ENCODE data around the gene TADA1. TPM values are rescaled to one million over a fixed set of nuclear protein-coding genes. Genes with fewer than 3 reads are reported as not detected.
A peak's percentile ranks its signal among the peaks of the same experiment; 100 is the strongest.
"Not testable (repeated sequence)": the region's sequence is repeated elsewhere in the genome, so short reads cannot be mapped to it uniquely, and the experiment has no call there.

Gene TADA1
- polyA plus RNA-seq, 4 donors: 24.3 to 29.3 (median 29.2) TPM

DNA sequence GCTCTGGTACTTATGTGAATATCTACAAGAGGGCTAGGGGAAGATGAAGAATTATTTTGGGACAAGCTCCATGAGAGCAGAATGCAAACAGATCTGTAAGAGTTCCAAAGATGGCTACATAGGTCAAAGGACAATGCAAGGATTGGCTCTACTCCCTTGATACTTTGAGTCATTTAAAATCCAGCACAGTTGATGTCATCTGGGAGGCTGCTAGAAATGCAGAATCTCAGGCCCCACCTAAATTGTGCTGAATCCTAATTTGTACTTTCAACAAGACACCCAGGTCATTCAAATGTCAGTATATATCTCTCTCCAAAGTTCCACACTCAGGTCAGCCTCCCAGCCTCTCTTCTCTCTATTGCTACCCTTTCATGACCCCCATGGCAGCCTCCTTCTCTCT lies 23.7 kb upstream of the TADA1 start:
- no peak for DNase-seq (ENCODE audit: low read depth in 4 of 4, low spot score in 3 of 4)

DNA sequence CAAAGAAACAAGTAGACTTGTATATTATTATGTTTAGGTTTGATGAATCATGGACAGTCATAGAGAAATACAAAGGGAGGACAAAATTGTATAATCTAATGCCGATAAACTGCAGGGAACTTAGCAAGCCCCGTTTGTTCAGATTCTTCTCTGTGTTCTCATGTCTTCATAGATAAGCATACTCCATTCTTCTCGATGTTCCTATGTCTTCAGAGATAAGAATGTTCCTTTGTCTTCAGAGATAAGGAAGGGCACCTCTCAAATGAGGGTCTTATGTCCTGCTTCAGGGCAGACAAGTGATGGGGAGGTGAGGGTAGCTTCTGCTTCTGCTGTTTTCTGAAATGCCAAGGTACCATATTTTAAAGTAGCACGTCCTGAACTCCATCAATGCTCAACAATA lies 19.7 kb upstream of the TADA1 start:
- no peak for DNase-seq (ENCODE audit: low read depth in 4 of 4, low spot score in 3 of 4)

DNA sequence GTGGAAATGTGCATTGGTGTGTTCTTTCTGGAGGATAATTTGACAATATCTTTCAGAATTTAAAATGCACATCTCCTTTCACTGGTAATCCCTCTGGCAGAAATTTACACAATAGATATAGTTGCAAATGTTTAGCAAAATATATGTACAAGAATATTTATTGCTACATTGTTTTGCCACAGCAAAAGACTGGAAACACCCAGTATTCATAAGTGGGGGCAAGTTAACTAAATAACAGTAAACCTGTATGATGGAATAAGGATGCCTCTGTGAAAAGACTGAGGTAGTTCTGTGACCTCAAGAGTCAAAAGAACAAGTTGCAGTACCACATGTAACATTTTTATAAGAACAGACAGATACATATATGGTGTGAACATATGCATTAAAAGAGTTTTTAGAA lies 13.7 kb upstream of the TADA1 start:
- DNase-seq (ENCODE audit: low read depth in 4 of 4, low spot score in 3 of 4): no peak

DNA sequence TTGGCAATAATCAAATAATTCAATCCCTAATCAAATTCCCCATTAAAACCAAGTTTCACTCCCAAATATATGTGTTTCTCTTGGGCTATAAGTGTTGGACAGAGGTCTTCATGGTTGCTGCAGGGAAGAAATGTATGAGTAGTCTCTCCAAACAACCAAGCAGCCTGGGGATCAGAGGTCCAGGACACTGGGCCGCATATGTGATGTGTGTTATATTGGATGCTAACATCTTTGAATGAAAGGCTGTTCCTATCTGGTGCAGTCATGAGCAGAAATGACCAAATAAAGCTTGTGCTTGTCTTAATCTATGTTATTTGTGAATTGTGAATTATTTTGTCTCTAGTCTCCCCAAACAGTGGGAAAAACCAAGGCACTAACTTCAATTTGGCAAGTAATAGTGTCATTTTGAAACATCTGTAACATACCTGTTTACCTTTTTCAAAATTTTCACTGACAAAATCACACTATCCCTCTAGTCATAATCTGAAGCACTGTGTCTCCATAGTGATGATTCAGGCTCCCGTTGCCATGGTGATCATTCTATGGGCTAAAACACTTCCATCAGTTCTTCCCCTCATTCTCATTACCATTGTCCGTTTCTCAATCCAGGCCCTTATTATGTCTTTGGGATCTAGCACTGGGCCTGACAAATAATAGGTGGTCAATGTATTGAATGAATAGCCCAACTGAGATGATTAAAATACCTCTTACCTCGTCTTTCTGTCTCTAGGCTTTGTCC lies 12.5 kb upstream of the TADA1 start:
- no peak for DNase-seq (ENCODE audit: low read depth in 4 of 4, low spot score in 3 of 4)

DNA sequence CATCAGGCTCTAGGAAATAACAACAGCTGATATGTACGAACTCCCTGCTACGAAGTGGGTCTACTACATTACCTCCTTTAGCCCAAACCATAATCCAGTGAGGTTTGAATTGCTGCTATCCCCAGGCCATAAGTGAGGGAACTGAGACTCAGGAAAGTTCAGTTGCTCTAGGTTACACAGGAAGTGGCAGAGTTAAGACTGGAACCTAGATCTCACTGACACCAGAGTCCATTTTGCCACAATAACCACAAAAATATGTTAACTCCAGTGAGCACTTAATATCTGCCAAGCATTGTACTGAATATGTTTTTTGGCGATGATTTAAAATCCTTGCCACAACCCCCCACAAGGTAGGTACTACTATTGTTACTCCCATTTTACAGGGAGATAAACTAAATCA lies 8.9 kb upstream of the TADA1 start:
- DNase-seq (ENCODE audit: low read depth in 4 of 4, low spot score in 3 of 4): no peak

DNA sequence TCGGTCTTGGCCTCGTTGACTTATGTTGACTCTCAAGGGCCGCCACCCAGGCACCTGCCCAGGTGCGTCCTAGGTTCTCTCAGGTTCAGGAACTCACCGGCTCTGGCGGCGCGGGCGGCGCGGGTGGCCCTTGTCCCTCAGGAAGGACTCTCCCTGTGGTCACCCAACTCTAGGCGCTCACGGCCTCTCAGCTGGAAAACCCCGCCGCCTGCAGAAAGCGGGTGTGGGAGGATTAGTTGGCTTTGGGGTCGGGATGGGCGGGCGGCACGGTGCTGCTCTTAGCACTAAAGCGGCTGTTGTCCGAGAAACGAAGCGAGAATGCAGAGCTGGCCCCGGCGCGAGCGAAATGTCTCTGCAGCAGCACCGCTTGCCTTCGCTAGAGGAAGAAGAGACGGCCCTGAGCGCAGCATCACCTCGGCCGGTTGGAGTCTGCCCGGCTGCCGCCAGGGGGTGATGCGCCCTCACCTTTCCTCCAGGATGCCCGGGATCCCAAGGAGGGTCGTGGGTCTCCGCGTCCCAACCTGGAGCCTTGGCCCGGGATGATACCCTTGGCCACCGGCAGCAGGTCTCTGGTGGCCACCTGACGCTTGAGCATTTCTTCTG lies 8.1 kb upstream of the TADA1 start:
- peak in 3 of 4 donors; percentile 23 to 35 (median 26) for DNase-seq (ENCODE audit: low read depth in 4 of 4, low spot score in 3 of 4)

DNA sequence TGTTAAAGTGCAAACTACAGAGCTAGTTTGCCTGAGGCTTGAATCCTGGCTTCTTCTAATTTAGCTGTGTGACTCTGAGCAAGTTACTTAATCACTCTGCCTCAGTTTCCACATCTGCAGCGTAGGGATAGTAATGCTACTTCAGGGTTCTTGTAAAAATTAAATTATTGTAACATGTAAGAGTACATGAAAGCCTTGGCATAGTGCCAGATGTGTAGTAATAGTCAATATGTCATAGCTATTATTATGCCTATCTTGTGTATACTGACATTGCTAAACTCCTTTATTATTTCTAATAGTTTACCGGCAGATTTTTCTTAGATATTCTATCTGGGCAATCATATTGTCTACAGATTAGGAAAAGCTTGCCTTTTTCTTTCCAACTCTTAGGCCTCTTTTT lies 6.8 kb upstream of the TADA1 start:
- DNase-seq (ENCODE audit: low read depth in 4 of 4, low spot score in 3 of 4): no peak

DNA sequence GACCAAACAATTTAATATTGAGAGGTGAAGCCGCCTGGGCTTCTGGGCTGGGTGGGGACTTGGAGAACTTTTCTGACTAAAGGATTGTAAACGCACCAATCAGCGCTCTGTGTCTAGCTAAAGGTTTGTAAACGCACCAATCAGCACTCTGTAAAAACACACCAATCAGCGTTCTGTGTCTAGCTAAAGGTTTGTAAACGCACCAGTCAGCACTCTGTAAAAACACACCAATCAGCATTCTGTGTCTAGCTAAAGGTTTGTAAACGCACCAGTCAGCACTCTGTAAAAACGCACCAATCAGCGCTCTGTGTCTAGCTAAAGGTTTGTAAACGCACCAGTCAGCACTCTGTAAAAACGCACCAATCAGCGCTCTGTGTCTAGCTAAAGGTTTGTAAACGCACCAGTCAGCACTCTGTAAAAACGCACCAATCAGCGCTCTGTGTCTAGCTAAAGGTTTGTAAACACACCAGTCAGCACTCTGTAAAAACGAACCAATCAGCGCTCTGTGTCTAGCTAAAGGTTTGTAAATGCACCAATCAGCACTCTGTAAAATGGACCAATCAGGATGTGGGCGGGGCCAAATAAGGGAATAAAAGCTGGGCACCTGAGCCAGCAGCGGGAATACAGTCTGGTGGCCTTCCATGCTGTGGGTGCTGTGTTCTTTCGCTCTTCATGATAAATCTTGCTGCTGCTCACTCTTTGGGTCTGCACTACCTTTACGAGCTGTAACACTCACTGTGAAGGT lies 2.3 kb upstream of the TADA1 start:
- DNase-seq (ENCODE audit: low read depth in 4 of 4, low spot score in 3 of 4): not testable (repeated sequence)

DNA sequence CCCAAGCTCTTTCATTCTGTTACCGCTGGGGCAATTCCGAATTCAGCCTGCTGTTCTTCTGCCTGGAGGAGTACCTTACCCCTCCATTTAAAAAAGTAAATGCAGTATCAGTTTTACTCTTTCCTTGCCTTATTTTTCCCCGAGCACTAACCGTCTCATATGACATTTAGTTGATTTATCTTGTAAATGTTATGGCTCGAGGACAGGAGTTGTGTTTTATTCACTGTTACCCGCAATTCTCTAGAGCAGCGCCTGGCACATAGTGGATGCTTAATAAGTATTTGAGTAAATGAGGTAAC lies 425 bp upstream of the TADA1 start:
- DNase-seq (ENCODE audit: low read depth in 4 of 4, low spot score in 3 of 4): no peak

DNA sequence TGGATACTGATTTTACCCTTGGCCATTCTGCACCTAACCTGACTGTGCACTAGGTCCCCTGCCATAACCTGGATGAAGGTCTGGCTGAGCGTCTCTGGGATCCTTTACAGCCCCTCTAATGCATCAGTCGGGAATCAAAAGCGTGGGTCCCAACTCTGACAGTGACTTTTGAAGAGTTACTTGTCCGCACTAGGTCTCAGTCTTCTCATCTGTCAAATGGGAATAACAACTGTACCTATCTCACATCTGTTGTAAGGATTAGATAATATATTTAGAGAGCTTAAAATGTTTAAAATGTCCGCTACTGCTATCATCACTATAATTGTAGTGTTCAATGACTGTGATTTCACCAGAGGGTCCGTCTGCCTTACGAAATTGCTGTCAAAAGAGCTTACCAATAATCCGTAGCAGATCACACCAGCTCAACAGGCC lies 746 bp downstream of the TADA1 start:
- peak in 1 of 4 donors; percentile 12 for DNase-seq (ENCODE audit: low read depth in 4 of 4, low spot score in 3 of 4)

DNA sequence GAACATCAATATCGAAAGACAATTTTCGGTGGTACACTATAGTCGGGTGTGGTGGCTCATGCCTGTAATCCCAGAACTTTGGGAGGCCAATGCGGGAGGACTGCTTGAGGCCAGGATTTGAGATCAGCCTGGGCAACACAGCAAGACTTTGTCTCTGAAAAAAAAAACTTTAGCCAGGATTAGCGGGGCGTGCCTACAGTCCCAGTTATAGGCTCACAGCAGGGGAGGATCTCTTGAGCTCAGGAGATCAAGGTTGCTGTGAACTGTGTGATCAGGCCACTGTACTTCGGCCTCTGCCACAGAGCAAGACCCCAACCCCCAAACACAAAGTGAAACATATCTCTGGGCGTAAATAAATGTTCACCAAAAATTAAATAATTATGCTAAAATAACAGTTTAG lies 1.6 kb downstream of the TADA1 start:
- DNase-seq (ENCODE audit: low read depth in 4 of 4, low spot score in 3 of 4): no peak

DNA sequence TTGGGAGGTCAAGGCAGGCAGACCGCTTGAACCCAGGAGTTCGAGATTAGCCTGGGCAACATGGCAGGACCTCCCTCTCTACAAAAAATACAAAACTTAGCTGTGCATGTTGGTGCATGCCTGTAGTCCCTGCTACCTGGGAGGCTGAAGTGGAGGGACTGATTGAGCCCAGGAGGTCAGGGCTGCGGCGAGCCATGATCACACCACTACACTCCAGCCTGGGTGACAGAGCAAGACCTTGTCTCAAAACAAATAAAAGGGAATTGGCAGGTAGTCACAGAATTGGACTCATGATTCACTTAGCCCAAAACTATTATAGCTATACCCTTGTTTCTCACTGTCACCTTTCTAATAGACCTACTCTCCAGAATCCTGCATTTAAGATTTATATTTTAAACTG lies 5.5 kb downstream of the TADA1 start:
- DNase-seq (ENCODE audit: low read depth in 4 of 4, low spot score in 3 of 4): no peak

DNA sequence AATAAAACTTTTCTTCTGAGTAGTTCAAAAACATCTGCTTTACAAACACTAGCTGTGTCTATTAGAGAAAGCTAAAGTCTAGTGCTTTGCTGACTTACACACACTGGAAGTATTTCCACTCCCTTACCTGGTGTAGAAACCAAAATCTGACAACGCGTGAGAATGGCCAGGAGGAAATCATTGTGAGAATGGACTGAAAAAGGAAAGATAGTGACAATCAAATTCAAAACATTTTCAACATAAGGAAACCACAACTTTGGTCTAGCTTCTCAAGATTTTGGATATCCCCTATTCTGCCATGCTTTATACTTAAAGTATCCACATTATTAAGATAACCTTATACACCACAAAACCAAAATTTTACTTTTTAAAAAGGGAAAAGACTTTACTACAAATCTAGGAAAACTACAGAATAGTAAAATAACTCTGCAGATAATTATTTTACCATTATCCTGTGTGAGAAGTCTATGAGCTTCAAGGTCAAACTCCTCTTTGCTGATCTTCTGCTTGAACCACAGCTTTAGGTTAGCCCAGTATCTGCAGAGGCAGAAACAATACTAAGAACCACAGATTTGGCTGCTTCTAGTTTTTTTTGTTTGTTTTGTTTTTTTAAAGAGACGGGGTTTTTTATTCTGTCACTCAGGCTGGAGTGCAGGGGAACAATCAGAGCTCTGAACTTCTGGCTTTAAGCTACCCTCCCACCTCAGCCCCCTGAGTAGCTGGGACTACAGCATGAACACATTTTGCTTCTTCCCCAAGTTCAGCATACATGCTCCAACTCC lies 6.6 kb downstream of the TADA1 start:
- no peak for DNase-seq (ENCODE audit: low read depth in 4 of 4, low spot score in 3 of 4)

DNA sequence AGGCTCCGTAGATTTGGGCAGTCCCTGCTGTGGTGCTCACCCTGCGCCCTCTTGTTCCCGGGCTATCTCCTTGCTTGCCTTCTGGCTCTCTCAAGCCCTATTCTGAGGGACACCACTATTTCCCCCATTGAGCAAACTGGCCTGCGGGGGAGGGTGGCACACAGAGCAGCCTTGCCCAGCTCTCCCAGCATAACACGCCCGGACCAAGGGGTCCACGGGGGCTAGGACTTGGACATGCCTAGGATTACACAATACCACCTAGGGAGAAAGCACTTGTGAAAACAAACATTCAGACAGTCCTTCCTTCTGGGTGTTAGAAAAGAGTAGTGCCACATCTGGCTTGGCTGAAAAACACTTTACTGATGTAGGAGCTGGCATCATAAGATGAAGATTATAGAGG lies 7.4 kb downstream of the TADA1 start:
- DNase-seq (ENCODE audit: low read depth in 4 of 4, low spot score in 3 of 4): no peak

DNA sequence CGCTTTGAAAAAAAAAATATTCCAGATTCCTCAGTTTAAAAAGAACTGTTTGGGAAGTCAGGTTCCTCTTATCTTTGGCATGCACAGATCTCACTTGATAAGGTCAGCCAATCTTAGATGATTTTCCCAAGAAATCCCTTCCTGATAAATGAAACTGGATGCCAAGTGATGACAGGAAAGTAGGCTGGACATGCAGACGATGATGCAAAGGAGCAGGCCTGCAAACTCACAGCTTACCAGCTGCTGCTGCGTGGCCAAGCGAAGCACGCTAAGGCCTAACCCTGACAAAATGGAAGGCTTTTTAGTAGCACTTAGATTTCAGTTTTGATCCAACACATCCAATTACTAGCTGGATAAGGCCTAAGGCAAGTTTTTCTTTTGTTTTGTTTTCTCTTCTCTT lies 10.1 kb downstream of the TADA1 start:
- no peak for DNase-seq (ENCODE audit: low read depth in 4 of 4, low spot score in 3 of 4)

DNA sequence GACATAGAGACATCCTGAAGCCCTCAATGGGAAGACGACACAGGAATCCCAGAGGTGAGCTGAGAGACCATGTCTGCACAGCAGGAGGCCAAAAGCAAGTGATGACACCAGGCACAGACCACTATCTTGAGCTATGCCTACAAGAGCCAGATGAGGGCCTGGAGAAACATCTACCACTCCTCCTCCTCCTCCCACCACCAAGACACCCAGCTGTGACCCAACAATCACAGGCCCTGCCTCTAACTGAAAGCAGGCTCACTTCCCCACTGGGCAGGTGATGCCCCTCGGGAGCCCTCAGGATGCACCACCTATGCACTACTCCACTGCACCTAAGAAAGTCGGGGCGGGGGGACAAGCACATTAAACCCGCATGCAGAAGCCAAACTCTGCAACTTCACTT lies 16.5 kb downstream of the TADA1 start:
- DNase-seq (ENCODE audit: low read depth in 4 of 4, low spot score in 3 of 4): no peak

DNA sequence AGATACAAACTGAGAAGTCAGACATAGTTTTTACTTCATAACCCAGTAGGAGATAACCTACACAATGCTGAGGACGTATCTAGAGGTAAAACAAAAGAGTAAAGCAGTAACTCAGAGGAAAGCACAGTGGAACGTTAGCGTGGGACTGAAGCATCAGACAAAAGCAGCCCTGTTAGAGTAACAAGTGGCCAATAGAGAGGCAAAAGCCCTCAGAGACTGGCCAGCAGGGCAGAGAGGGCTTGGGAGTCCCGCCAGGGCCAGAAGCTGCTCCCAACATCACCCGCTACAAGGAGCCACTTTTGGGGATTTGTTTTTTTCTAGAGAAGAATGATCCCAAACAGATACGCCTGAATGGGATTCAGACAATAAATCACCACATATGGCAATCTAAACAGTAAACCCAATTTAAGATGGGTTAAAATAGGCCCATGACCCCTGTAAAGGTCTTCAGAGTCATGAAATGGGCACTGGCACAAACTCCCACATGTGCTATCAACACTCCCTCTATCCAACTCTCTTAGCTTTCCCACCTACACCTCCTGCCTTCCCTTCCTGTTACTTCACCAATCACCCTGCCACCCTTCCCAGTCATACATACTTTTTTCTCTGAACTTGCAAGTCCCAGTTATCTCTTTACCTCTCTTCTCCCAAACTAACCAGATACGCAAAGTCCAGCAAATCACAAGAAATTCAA lies 17.2 kb downstream of the TADA1 start:
- no peak for DNase-seq (ENCODE audit: low read depth in 4 of 4, low spot score in 3 of 4)

DNA sequence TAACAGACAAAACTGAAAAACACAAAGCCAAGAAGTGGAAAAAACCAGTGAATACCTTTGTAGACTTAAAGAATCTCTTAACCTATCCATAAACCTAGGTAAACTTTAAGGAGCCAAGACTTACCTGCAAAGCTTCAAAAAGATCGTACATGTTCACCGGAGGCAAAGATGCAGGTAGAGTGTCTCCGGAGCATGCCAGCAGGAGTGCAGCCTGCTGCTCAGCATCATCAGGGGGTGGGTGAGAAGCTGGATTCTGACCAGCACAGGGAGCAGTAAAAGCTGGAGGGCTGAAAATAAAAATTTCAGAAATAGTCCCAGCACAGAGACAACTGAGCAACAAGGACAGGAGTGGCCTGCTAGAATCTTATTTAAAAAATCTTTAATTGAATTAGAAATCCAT lies 18.1 kb downstream of the TADA1 start:
- DNase-seq (ENCODE audit: low read depth in 4 of 4, low spot score in 3 of 4): no peak

DNA sequence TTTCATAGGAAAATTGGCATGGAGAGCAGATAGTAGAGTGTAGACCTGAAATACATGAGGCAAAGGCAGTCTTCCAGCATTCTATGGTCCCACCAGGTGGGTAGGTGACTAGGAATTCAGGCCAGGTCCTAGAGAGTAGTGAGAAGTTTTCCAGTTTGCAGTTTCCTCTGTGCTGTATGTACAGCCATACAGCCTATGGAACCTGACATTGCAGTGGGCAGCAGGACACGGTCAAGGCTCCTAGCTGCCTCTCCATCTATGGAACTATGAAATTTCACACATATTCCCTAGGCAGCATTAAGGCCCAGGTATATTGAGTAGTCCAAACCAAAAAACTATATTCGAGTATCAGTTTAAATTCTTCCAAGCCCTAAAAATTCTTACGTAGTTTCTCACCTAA lies 20.5 kb downstream of the TADA1 start:
- DNase-seq (ENCODE audit: low read depth in 4 of 4, low spot score in 3 of 4): no peak

DNA sequence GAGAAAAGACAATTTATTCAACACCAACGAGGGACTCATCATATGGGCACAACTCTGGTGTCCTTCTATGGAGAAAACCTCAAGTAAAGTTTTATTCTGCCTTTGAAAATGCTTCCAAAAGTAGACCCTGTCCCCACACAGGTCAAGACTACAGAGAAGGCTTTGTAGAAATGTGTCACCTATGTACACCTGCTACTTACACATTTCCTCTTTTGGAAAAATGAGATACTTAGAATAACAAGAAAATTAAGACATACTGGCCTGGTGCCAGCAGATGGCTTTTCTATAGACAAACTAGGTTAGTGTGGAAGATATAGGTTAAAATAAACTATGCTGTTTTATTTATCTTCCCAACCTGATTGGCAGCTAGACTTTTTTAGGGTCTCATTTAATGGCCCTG lies 23.1 kb downstream of the TADA1 start:
- no peak for DNase-seq (ENCODE audit: low read depth in 4 of 4, low spot score in 3 of 4)

DNA sequence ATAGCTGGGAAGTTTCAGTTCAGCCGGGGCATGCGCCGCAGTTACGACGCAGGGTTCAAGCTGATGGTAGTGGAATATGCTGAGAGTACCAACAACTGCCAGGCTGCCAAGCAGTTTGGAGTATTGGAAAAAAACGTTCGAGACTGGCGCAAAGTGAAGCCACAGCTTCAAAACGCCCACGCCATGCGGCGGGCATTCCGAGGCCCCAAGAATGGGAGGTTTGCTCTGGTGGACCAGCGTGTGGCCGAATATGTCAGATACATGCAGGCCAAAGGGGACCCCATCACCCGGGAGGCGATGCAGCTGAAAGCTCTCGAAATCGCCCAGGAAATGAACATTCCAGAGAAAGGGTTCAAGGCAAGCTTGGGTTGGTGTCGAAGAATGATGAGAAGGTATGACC lies 26.9 kb downstream of the TADA1 start:
- DNase-seq (ENCODE audit: low read depth in 4 of 4, low spot score in 3 of 4): no peak
